Body of pancreas (tissue), 4 donors: ENCODE measurements around the gene ASXL1.

Experiments used
- POLR2A ChIP-seq, 3 donors: fragments of 450-650 bp; IDR thresholded peaks; one replicate each; pipeline ENCODE4 v1.6.1; 2016; ENCODE audit warnings: antibody characterized with exemption in 3 of 3, mild to moderate bottlenecking in 2 of 3
- TF ChIP-seq, protein P1 (sequence below), 7 experiments: fragments of 450-650 bp in 4 of 7; fragments of 200-600 bp in 3 of 7; sonication (generic) in 3 of 7; IDR thresholded peaks; one replicate each; pipeline ENCODE4 v1.5.1; 2016 to 2019; ENCODE audit warnings: antibody characterized with exemption in 7 of 7

GRCh38 chr20:32418376-32418775 lies 60.2 kb downstream of the ASXL1 start:
- TF ChIP-seq, protein P1, sequence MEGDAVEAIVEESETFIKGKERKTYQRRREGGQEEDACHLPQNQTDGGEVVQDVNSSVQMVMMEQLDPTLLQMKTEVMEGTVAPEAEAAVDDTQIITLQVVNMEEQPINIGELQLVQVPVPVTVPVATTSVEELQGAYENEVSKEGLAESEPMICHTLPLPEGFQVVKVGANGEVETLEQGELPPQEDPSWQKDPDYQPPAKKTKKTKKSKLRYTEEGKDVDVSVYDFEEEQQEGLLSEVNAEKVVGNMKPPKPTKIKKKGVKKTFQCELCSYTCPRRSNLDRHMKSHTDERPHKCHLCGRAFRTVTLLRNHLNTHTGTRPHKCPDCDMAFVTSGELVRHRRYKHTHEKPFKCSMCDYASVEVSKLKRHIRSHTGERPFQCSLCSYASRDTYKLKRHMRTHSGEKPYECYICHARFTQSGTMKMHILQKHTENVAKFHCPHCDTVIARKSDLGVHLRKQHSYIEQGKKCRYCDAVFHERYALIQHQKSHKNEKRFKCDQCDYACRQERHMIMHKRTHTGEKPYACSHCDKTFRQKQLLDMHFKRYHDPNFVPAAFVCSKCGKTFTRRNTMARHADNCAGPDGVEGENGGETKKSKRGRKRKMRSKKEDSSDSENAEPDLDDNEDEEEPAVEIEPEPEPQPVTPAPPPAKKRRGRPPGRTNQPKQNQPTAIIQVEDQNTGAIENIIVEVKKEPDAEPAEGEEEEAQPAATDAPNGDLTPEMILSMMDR (IDR thresholded peaks at IDR 0.05): no peak
- TF ChIP-seq POLR2A (IDR thresholded peaks at IDR 0.05): no peak
